Pancreas (tissue), 10 donors: Measurements from ENCODE around the gene ZBTB48. TPM values are rescaled to one million over a fixed set of nuclear protein-coding genes. Genes with fewer than 3 reads are reported as not detected.

Source experiments
- ATAC-seq, 4 donors: fragments of 200-7000 bp; cut with Tn5 transposase; one replicate each; pipeline versions ENCODE4 v1.8.0 to v1.9.1; 2020; ENCODE audit warnings: mild to moderate bottlenecking in 4 of 4, moderate library complexity in 4 of 4
- DNase-seq, 6 donors: peaks; one replicate each; pipeline ENCODE4 v3.0.0-alpha.2; 2020
- FAIRE-seq: peaks from 2 replicates; lab custom pipeline; 2012; peaks lifted over from hg19 to GRCh38; lab: Jason Lieb, UNC
- H3K27ac ChIP-seq, 4 donors: fragments of 200-600 bp; sonication (generic); 1 replicate in 3 of 4; 2 replicates in 1 of 4; pipeline versions ENCODE4 v1.5.0 to v1.8.0; 2020
- H3K27me3 ChIP-seq, 4 donors: fragments of 200-600 bp; one replicate each; pipeline ENCODE4 v1.8.0; 2021
- H3K36me3 ChIP-seq, 3 donors: fragments of 200-600 bp; sonication (generic) in 1 of 3; one replicate each; pipeline versions ENCODE4 v1.5.0 to v1.8.0; 2020 to 2021
- H3K4me1 ChIP-seq, 3 donors: fragments of 200-600 bp; one replicate each; pipeline ENCODE4 v1.8.0; 2021
- H3K4me3 ChIP-seq, 4 donors: fragments of 200-600 bp; sonication (generic) in 2 of 4; one replicate each; pipeline versions ENCODE4 v1.5.0 to v1.8.0; 2020 to 2021
- H3K9me3 ChIP-seq, 4 donors: fragments of 200-600 bp; one replicate each; pipeline ENCODE4 v1.8.0; 2021
- CTCF ChIP-seq, 4 donors: fragments of 200-600 bp; sonication (generic) in 3 of 4; IDR thresholded peaks; one replicate each; pipeline versions ENCODE4 v1.5.0 to v1.8.0; 2021; ENCODE audit warnings: antibody characterized with exemption in 4 of 4
- WGBS, 2 donors: extraction: QIAGEN DNeasy Blood & Tissue Kit; methylation state at CpG; one replicate each; pipeline ENCODE4 v1.1.7; 2013; 5-methylcytosine and 5-hydroxymethylcytosine counted together
- intact Hi-C, 3 donors: fragments of 100-400 bp; cut with DNase I; formaldehyde crosslinking; loops; one replicate each; pipeline versions ENCODE4 v1.11.1 to v1.14.2; 2022
- polyA plus RNA-seq, 2 donors: library from polyadenylated mRNA; stranded (reverse); fragments of 200-250 nt; gene quantifications; one replicate each; pipeline ENCODE4 v1.2.3, GENCODE V29; 2013
- total RNA-seq, 6 donors: library from RNA; stranded (reverse); fragmentation: NEBNext Ultra II Directional in 4 of 6; extraction: Animal tissue kit (Norgen Biotek cat#: 25700) in 4 of 6; gene quantifications; one replicate each; pipeline versions ENCODE4 v1.2.1 to v1.2.4, GENCODE V29; 2021 to 2023
- donor health status: healthy with polysubstance abuse.
- donor health status: DM: no; HTN: no; CAD: no; lungs with moderate emphysema.
- donor health status: DM: no; HTN: no; CAD: no.
- donor health status: control.
- donor health status: control.
- donor health status: Bipolar disorder and iron deficiency.
- donor health status: DM: yes; HTN: yes; CAD: no.
- donor health status: DM: no; HTN: no; CAD: no.
- donor health status: DM: no; HTN: no; CAD: no.
- donor health status: DM: yes; HTN: yes; CAD: no.

Gene ZBTB48
- total and polyA plus RNA-seq, 8 donors: 15.2 to 143 (median 18.4) TPM

GRCh38 chr1:6585841-6586240 is 6.0 kb downstream of the ZBTB48 start:
- Histone ChIP-seq H3K36me3 (peaks cover 0 to 19% (median 14%) of the 10 kb centered on the region in 3 donors), H3K4me1 (peaks cover 15 to 28% (median 23%) of the 10 kb centered on the region in 3 donors), H3K27me3 (no peaks in the 10 kb centered on the region), H3K27ac (no peak overlapping the region), H3K9me3 (no peaks in the 10 kb centered on the region), H3K4me3 (no peak overlapping the region)
- 84 to 91% methylated on average over 7 of the region's 7 CpGs for WGBS, 2 donors
- no peak for FAIRE-seq
- no peak for TF ChIP-seq CTCF (IDR thresholded peaks at IDR 0.05)
- intact Hi-C loops: no loop called here
- DNase-seq: no peak
- ATAC-seq: no peak

DNA sequence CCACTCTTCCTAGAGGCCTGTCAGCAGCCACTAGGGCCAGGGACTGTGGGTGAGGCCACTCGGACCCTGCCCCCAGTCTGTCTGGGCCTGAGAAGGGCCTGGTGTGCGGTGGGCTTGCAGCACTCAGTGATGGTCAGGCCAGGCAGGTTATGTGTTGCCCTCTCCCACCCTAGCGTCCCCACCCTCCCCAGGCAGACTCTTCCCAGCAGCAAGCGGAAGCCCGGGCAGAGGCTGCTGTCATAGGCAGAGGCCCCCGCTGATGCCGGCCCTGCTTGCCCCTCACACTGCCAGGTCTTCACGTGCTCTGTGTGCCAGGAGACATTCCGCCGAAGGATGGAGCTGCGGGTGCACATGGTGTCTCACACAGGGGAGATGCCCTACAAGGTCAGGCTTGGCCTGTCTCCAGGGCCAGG is 6.6 kb downstream of the ZBTB48 start:
- TF ChIP-seq CTCF (IDR thresholded peaks at IDR 0.05): no peak
- intact Hi-C loops: no loop called here
- ATAC-seq: no peak
- H3K4me1 ChIP-seq: peaks cover 9 to 23% (median 20%) of the 10 kb centered on the region in 3 donors
- peak in 1 of 6 donors; percentile 82 for DNase-seq
- no peaks in the 10 kb centered on the region for H3K9me3 ChIP-seq
- no peak overlapping the region for H3K4me3 ChIP-seq
- H3K27me3 ChIP-seq: no peaks in the 10 kb centered on the region
- no peak overlapping the region for H3K27ac ChIP-seq
- peaks cover 0 to 19% (median 14%) of the 10 kb centered on the region in 3 donors for H3K36me3 ChIP-seq
- WGBS, 2 donors: 64 to 72% methylated on average over 11 of the region's 11 CpGs
- no peak for FAIRE-seq

GRCh38 chr1:6587261-6588005 is 7.6 kb downstream of the ZBTB48 start:
- intact Hi-C loops: no loop called here
- ATAC-seq (peak; percentile 26 to 74 (median 44)), FAIRE-seq (no peak), DNase-seq (peak in 5 of 6 donors; percentile 55 to 86 (median 57))
- no peak for TF ChIP-seq CTCF (IDR thresholded peaks at IDR 0.05)
- Histone ChIP-seq H3K27ac (peak overlapping the region in 1 of 4 donors; percentile 17), H3K27me3 (no peaks in the 10 kb centered on the region), H3K9me3 (no peaks in the 10 kb centered on the region), H3K4me3 (no peak overlapping the region), H3K4me1 (peaks cover 5 to 13% (median 10%) of the 10 kb centered on the region in 3 donors), H3K36me3 (peaks cover 0 to 25% (median 22%) of the 10 kb centered on the region in 3 donors)
- WGBS, 2 donors: 21 to 26% methylated on average over 13 of the region's 13 CpGs

DNA sequence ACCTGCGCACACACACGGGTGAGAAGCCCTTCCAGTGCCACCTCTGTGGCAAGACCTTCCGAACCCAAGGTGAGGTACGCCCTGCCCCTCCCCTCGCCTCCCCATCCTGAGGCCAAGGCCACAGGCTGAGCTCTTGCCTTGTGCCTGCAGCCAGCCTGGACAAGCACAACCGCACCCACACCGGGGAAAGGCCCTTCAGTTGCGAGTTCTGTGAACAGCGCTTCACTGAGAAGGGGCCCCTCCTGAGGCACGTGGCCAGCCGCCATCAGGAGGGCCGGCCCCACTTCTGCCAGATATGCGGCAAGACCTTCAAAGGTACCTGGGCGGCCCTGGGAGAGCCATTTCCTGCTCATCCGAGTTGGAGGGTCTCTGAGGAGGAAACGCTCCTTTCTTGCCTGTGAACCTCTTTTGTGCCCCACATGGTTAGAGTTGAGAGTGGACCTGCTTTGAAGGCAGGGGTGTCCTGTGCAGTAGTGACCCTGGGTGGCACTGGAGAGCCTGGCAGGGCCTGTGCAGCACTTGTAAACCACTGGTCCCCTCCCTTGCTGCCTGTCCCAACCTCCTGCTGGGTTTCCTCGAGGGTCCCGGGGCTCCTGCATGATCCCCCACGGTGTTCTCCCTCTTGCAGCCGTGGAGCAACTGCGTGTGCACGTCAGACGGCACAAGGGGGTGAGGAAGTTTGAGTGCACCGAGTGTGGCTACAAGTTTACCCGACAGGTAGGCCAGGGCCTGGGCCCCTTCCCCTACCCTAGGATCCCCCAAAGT is 8.5 kb downstream of the ZBTB48 start:
- no peaks in the 10 kb centered on the region for H3K9me3 ChIP-seq
- ATAC-seq (peak in 2 of 4 donors; percentile 23 to 33), FAIRE-seq (no peak), DNase-seq (peak in 2 of 6 donors; percentile 28 to 66)
- no peak overlapping the region for H3K27ac ChIP-seq
- peaks cover 0 to 32% (median 30%) of the 10 kb centered on the region in 3 donors for H3K36me3 ChIP-seq
- H3K4me3 ChIP-seq: no peak overlapping the region
- intact Hi-C loops: no loop called here
- WGBS, 2 donors: 61 to 70% methylated on average over 25 of the region's 25 CpGs
- H3K4me1 ChIP-seq: peaks cover 0 to 7% (median 4%) of the 10 kb centered on the region in 3 donors
- no peaks in the 10 kb centered on the region for H3K27me3 ChIP-seq
- no peak for TF ChIP-seq CTCF (IDR thresholded peaks at IDR 0.05)
